Measurements from ENCODE around the gene GCNT2.

- no peak for TF ChIP-seq CTCF (IDR thresholded peaks at IDR 0.05)
- no peak for TF ChIP-seq POLR2A (IDR thresholded peaks at IDR 0.05)
Measured at GRCh38 chr6:10613077-10613476, 91.9 kb downstream of the GCNT2 start.
